Measurements from ENCODE around the gene TRAF3IP3.
"Not testable (repeated sequence)": the region's sequence is repeated elsewhere in the genome, so short reads cannot be mapped to it uniquely, and the experiment has no call there.

The TRAF3IP3 gene

DNA sequence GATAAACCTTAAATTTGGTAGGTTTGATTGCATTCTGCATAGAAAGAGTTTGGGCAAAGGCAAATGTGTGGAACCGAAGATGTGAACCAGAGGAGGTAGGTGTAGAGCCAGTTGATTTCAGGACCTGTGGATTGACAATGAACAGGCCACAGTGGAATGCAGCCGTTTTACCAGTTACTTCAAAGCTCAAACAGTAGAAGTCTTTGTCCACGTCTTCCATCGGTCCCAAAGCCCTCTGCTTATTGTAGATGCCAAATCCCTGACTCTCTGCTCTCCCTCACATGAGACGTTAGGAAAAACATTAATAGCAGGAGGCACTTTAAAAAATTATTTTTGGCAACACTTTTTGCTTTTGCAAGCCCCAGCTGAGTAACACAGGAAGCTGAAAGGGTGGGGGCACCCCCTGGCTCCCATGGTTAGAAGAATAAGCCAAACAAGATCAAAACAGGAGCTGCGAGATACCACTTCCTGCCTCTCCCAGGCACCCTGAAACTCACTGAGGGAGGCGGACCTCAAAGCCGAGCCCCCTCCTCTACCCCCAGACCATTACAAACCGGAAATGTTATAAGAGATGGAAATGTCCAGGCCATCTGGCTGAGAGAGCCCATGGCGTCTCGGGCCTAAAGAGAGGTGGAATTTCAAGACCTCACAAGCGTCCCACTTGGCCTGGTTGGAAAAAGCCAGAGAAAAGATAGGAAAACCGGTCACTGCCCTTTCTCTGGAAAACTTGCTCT is 13.5 kb downstream of the TRAF3IP3 start:
- no peak for DNase-seq

DNA sequence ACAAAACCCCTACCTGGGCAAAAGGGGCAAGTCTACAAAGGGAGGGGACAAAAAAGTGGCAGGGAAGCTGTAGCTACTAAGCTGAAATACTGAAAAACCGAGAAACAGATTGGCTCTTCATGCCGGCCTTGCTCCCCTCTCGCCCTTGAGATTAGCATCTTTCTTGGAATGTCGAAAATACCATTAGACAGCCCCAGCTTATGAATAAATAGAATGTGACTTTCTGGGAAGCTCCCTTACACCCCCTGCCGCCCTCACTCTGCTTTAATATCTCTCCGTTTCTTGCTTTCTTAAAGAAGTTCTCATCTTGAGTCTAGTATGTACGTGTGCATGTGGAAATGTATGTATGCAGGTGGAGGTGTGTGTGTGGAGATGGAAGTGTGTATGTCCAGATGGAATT is 14.1 kb downstream of the TRAF3IP3 start:
- no peak for DNase-seq

DNA sequence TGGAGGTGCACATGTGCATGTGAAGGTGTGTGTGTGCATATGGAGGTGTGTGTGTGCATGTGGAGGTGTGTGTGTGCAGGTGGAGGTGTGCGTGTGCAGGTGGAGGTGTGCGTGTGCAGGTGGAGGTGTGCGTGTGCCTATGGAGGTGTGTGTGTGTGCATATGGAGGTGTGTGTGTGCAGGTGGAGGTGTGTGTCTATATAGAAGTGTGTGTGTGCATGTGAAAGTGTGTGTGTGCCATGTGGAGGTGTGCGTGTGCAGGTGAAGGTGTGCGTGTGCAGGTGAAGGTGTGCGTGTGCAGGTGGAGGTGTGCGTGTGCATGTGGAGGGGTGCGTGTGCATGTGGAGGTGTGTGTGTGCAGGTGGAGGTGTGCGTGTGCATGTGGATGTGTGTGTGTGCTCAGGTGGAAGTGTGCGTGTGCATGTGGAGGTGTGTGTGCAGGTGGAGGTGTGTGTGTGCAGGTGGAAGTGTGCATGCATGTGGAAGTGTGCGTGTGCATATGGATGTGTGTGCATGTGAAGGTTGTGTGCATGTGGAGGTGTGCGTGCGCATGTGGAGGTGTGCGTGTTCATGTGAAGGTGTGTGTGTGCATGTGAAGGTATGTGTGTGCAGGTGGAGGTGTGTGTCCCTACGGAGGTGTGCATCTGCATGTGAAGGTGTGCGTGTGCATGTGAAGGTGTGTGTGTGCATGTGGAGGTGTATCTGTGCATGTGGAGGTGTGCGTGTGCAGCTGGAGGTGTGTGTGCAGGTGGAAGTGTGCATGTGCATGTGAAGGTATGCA is 15.0 kb downstream of the TRAF3IP3 start:
- DNase-seq: no peak

DNA sequence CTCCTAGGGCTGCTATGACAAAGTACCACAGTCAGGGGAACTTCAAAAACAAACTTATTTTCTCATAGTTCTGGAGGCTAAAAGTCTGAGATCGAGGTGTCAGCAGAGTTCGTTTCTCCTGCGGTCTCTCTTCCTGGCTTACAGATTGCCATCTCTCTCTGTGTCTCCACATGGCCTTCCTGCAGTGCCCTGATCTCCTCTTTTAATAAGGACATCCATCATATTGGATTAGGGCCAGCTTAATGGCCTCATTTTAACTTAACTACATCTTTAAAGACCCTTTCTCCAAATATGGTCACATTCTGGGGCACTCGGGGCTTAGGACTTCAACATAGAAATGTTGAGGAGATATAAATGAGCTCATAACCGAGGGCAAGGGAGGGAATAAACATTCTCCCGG is 16.3 kb downstream of the TRAF3IP3 start:
- DNase-seq: no peak

DNA sequence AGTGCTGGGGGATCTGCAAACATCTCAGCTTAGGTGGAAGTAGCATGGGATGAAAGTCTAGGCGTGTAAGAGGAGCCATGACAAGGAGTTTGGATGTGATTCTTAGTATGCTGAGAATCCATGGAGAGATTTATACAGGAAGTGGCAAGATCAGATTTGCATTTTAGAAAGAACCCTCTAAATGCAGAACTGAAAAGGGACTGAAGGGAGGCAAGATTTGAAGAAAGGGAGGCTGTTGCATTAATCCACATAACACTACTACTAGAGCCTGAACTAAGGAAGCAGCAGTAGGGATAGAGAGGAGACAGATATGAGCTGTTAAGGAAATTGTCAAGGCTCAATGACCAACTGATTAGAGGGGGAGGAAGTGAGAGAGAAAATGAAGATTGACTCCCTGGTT is 18.7 kb downstream of the TRAF3IP3 start:
- no peak for DNase-seq

DNA sequence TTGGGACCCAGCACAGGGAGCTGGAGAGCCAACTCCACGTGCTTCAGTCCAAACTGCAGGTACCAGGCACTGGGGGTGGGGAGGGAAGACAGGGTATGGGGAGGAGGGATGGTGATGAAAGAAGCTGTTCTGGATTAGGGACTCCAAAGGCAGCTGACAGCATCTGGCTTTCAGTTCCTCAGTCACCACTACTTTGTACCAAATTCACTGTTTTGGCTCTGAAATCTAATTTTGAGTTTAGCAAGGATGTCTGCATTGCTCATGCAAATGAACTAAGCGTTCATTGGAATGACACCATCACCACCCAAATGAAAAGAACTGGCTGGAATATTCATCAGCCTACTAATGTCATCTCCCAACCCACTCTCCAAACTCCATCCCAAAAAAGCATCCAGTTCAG is 19.8 kb downstream of the TRAF3IP3 start:
- DNase-seq: no peak

DNA sequence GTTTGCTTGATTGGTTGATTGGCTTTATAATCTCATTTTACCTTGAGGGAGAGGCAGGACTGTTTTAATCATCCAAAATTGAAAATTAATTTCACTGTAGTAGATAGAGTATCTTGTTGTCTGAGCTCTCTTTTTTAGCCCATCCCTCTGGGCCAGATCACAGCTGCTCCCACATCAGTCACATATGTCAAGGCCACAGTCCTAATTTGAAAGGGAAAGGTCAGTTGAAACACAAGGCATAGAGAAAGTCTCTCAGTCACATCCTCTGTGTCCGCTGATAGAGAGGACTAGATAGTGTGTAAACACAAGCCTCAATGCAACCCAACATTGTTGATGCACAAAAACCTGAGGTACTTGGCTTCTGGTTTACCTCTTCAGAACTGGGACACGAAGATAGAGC is 21.7 kb downstream of the TRAF3IP3 start:
- no peak for DNase-seq

DNA sequence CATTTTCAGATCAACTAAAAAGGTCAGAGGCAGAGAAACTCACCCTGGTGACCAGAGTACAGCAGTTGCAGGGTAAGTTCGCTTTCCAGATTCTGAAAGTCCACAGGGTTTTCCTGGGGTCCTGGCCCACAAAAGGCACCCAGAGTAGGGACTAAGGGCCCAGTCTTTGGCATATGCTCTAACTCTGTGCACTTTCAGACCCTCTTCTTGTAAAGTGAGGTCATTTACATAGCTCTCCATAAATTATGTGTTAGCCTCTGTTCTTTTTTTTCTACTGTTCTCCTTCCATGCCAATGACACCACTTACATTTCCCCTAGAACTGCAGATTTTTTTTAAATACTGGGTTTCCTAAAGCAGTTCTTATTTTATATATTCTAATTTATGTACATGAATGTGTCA is 22.2 kb downstream of the TRAF3IP3 start:
- no peak for DNase-seq

DNA sequence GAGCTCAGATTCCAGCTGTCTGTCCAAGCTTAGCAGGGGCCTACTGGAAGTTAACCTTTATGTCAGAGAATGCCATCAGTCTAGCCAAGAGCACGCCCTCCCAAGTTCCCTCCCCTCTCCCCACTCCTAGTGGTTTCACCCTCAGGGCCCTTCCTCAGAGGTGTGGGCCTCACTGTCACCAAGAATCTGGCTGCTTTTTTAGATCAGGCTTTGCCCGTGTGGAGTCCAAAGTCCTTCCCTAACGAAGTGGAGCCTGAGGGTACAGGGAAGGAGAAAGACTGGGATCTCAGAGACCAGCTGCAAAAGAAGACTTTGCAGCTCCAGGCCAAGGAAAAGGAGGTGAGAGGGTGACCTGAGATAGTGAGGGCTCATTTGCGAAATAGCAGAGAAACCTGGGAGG is 24.4 kb downstream of the TRAF3IP3 start:
- DNase-seq: no peak

DNA sequence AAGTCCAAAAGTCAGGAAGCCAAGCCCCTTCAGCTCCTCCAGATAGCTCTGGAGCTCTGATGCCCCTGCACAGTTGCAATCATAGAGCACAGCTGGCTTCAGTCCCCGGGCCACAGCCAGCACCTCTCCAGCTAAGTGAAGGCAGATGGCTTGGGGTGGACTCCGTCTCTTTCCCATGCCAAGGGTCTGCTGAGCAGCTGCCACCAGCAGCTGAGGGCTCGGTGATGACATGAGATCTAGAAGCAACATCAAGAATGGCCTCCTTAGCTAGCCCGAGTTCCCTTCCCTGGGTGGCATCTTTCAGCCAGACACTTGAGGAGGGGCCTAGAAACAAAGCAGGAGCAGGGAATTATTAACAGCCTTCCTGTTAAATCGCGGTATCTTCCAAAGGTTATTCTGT is 27.5 kb downstream of the TRAF3IP3 start:
- DNase-seq: no peak

DNA sequence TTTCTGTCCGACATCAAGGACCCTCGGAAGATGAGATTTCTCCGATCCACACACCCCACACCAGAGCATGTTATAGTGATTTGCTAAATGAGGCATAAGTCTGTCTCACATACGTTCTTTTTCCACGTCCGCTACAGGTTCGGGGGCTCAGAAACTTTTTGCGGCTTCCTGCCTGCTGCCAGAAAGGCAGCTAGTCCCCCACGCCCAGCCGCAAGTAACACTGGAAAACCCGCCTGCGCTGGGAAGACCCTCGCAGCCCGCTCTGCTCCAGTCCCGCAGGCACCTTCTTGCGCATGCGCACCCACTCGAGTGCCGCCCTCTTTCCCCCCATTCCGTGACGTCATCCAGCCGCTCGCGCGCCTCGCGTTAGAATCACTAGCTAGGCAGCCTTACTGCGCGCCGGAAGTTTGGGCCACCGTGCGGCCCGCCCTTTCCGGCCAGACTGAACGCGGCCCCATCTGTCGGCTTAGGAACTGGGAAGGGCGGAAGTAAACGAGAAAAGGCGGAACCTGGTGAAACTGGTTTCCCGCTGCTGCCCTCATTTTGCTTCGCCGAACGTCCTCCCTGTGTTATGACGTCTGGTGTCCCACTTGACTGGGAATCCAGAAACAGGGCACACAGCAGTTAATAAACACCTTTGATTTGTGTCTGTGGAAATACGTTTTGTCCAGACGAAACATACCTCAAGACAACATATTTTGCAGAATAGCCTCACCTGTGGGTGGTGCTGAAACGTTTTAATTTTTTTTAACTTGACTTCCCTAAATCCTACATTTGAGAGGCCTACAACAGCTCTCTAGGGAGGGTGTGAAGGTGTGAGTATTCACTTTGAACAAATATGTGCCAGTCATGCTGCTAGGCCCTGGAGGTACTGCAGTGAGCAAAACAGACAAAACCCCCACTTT is 28.7 kb downstream of the TRAF3IP3 start, which contains the start of gene C1orf74:
TSS of gene C1orf74 (minus strand) at position 295 of the 905 bp plus-strand sequence. CDS start 925 bp downstream, outside the sequence.
- DNase-seq: peak; percentile 99

DNA sequence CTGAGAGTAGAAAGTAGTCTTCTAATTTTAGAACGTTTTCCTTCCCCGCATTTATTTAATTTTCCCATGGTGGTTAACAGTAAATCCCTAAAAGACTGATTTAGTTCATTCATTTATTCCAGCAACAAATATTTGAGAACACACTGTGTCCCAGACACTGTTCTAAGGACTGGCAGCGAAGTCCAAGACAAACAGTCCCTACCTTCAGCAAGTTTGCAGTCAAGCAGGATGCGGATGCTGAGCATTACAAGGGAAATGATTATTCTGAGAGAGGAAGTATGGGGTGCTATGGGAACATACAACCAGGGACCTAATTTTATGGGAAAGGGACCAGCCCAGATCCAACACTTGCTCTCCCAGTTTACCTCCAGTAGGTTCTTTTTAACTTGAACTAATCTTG is 29.7 kb downstream of the TRAF3IP3 start:
- DNase-seq: no peak

DNA sequence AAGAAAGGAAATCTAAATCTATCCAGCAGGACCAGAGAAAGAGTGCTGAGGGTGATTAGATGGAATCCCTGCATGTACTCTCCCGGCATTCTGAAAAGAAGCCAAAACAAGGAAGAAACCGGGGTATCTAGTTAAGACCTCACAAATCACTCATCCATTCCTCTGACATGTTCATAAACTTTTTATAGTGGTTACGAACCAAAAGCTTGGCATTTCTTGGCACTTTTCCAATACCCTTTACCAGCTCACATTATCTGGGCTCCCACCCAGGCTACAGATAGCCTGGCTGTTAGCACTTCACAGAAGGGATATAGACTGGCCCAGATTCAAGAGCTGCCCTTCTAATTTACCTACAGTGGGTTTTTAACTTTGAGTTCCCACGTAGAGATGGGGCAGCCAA is 30.3 kb downstream of the TRAF3IP3 start:
- DNase-seq: no peak

DNA sequence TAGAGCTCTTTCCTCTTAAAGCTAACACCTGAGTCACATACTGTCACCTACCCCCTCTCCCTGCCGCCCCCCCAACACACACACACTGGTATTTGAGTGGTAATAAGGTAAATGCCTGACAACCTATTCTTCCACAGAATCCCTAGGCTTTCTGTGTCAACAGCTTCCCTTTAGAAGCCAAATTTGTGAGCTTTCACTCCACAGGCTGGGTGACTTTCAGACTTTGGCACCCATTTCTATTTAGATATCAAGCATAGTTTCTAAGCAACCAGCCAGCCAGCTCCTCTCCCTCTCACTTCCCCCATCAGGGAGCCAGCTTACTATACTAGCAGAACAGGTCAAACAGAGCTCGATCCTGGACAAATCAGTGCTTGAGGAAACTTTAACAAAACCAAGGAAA is 31.7 kb downstream of the TRAF3IP3 start:
- no peak for DNase-seq

DNA sequence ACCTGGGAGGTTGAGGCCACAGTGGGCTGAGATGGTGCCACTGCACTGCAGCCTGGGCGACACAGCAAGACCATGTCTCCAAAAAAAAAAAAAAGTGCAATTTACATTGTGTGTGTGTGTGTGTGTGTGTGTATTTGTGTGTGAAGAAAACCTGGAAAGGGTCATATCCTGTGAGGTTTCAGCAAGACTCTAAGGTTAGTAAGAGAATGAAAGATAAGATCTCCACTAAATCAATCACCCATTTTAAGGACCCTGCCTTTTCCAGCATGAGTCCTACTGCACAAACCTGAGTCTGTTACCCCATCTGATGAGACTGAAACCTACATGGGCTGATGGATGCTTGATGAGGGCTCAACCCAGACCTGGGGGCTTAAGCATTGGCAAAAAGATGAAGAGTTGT is 33.4 kb downstream of the TRAF3IP3 start:
- DNase-seq: no peak

DNA sequence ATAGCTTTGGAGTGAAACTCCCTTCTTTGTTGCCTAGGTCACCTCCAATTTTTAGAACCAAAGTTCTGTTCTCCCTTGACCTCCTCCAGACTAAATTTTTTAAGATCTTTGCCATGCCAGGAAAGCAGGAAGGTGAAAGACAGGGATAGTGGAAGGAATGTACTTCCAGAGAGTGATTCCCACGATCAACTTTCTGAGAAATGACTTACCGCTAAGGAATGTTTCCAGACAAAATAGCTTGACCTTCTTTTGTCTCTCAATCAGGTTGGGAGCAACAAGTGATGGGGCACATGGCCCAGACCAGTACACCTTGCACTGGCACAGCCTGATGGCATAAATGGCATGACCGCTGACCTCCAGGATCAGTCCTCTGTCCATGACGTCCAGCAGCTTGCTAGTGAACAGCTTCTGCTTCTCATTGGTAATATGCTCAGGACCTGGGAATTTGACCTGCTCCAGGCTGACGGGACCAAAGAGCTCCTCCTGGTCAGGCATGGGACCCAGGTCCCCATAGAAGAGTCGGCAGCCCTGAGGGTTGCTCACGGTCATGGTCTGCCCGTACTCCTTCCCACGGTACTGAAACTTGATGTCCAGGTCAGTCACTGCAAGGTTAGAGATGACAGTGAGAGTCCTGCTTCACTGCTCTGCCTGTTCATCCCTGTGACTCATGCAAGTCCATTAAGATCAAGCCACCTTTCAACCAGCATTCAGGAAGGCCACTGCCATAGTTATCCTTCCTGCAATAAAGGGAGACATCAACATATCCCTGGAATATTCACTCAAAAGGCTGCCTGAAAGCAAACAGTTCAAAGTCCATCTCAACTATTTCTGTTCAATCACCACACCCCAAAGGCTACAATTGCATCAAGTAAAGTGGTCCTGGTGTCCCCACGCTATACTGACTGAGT is 34.7 kb downstream of the TRAF3IP3 start:
- no peak for DNase-seq

DNA sequence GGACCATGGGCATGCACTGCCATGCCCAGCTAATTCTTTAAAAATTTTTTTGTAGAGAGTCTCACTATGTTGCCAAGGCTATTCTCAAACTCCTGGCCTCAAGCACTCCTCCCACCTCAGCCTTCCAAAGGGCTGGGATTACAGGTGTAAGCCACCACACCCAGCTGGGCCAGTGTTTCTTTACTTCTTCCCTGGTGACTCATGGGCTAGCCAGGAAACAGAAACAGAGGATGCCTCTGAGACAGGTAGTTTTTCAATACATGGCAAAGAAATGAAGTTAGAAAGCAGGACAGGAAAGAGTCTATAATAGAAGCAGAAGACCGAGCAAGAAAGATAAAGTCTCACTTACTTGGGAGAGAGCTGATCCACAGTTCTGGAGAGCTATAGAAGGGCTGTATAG is 36.1 kb downstream of the TRAF3IP3 start:
- DNase-seq: no peak

DNA sequence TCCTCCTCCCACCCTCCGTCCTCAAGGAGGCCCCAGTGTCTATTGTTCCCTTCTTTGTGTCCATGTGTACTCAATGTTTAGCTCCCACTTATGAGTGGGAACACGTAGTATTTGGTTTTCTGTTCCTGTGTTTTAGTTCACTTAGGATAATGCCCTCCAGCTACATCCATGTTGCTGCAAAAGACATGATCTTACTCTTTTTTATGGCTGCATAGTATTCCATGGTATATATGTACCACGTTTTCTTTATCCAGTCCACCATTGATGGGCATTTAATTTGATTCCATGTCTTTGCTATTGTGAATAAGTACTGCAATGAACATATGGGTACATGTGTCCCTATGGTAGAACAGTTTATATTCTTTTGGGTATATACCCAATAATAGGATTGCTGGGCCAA is 37.9 kb downstream of the TRAF3IP3 start:
- not testable (repeated sequence) for DNase-seq

DNA sequence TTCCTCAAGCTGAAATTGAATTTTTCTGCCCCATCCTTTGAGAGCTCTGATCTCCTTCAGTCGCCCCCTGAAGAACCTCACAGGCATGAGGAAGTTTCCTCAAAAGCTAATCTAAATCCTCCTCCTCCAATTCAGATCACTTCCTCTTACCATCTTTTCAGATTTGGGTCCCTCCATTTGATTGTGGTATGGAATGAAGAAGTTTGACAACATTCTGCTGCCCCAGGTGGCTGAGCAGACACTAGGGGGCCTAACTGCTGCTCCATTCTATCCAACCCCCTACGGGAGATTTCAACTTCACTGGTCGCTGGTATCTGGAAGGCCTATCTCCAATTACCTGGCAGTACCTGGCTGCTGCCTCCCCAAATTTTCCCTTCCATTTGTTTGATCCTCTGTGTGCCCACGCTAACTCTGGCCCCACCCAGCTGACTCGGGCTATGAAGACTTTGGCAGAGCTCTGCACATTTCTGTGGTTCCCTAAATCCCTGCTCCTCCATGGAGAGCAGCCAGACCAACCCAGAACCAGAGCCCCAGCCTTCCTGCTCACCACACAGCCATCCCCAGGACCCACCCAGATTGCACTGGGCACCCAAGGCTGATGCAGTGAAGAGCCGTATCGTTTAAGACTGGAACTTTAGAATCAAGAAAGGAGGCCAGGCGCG is 42.3 kb downstream of the TRAF3IP3 start:
- DNase-seq: no peak

DNA sequence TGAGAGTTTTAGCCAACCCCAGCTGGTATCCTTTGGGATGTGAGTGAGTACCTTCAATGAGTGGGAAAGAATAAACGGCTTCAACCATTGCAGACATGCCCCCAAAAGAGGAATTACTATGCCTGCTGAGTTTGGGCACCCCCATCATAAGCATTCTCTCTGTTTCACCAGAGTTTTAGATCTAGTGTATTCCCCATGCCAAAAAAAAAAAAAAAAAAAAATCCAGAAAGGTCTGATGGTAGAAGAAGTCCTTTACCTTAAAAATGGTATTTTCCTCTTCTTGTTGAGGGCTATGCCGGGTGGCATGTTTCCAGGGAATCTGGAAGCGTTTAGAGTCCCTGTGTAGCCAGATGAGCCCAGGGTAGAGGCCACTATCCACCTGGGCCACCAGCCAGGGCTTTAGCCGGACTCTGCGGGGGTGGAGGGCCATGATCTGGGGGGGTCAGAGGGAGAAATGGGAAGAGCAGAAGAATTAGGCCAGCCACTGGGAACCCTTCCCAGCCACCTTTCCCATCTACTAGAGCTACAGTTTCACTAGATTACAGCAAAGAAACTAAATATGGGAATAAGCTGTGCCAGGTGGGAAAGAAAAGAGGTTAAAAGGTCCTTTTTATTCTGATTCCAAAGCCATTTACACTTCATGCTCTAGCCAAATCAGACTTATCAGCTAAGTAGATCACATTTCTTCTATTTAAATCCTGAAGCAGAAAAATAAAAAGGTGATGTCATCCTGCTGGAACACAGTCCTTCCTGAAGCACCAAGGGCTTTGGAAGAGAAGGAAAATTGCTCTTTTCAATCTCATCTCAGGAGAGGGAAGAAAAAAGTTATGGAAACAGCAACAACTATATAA is 45.4 kb downstream of the TRAF3IP3 start:
- no peak for DNase-seq
